ENCODE measurements around the gene TRPC4. TPM values are rescaled to one million over a fixed set of nuclear protein-coding genes. Genes with fewer than 3 reads are reported as not detected.

Gene TRPC4
- total RNA-seq, 2 experiments from 2014 or later, result not detected

GRCh38 chr13:37648609-37649008, 221.0 kb downstream of the TRPC4 start:
- ChIA-PET CTCF (ENCODE audit: unreplicated experiment) (no interaction called here), POLR2A (interaction anchor here (0.7 to 1.3 kb wide), 4 partner anchors 8 to 1660 kb away, joined by 3 to 10 read pairs (median 4); no protein-coding TSS in a partner anchor)
- H3K4me3 ChIP-seq (ENCODE audit: low read depth, low read length, poor library complexity, severe bottlenecking), result no peak overlapping the region
- TF ChIP-seq EZH2phosphoT487 (IDR thresholded peaks at IDR 0.05; ENCODE audit: borderline replicate concordance, low read depth, low read length), result no peak
- TF ChIP-seq CTCF (conservative IDR thresholded peaks at IDR 0.05; ENCODE audit: low read length), result no peak
- no peaks in the 10 kb centered on the region for H4K20me1 ChIP-seq (ENCODE audit: insufficient read depth, low read length)
- H3K4me1 ChIP-seq (ENCODE audit: insufficient read depth, low read length, poor library complexity, severe bottlenecking), result no peaks in the 10 kb centered on the region
- H2AFZ ChIP-seq (ENCODE audit: low read length), result no peak overlapping the region
- no peaks in the 10 kb centered on the region for H3K36me3 ChIP-seq (ENCODE audit: insufficient read depth, low read length)
- H3K9me3 ChIP-seq (ENCODE audit: low read length), result no peaks in the 10 kb centered on the region
- no peak overlapping the region for H3K4me2 ChIP-seq (ENCODE audit: low read length)
- H3K9me2 ChIP-seq (ENCODE audit: insufficient read depth, low read length), result no peaks in the 10 kb centered on the region
- H3K79me2 ChIP-seq (ENCODE audit: insufficient read depth, low read depth, low read length), result no peaks in the 10 kb centered on the region
- DNase-seq (ENCODE audit: low spot score), result no peak
- no peak overlapping the region for H3K27ac ChIP-seq (ENCODE audit: low read depth, low read length, poor library complexity, severe bottlenecking)
- intact Hi-C loops (cut with micrococcal nuclease; ENCODE audit: unreplicated experiment), result no loop called here
- BruUV-seq (replicated peaks), result no TSS peak

GRCh38 chr13:37647031-37647650, 222.4 kb downstream of the TRPC4 start:
- Histone ChIP-seq H3K9me3 (ENCODE audit: low read length) (no peaks in the 10 kb centered on the region), H4K20me1 (ENCODE audit: insufficient read depth, low read length) (no peaks in the 10 kb centered on the region), H3K4me2 (ENCODE audit: low read length) (no peak overlapping the region), H3K9me2 (ENCODE audit: insufficient read depth, low read length) (no peaks in the 10 kb centered on the region), H3K4me1 (ENCODE audit: insufficient read depth, low read length, poor library complexity, severe bottlenecking) (no peaks in the 10 kb centered on the region), H3K27ac (ENCODE audit: low read depth, low read length, poor library complexity, severe bottlenecking) (no peak overlapping the region), H3K79me2 (ENCODE audit: insufficient read depth, low read depth, low read length) (no peaks in the 10 kb centered on the region), H3K4me3 (ENCODE audit: low read depth, low read length, poor library complexity, severe bottlenecking) (no peak overlapping the region), H2AFZ (ENCODE audit: low read length) (no peak overlapping the region), H3K36me3 (ENCODE audit: insufficient read depth, low read length) (no peaks in the 10 kb centered on the region)
- TF ChIP-seq CTCF (conservative IDR thresholded peaks at IDR 0.05; ENCODE audit: low read length) (no peak), EZH2phosphoT487 (IDR thresholded peaks at IDR 0.05; ENCODE audit: borderline replicate concordance, low read depth, low read length) (no peak)
- BruUV-seq (replicated peaks), result no TSS peak
- POLR2A ChIA-PET, result interaction anchor here (1.3 kb wide), 1 partner anchor 15 kb away, joined by 3 read pairs; no protein-coding TSS in a partner anchor
- intact Hi-C loops (cut with micrococcal nuclease; ENCODE audit: unreplicated experiment), result no loop called here
- DNase-seq (ENCODE audit: low spot score), result no peak
- CTCF ChIA-PET (ENCODE audit: unreplicated experiment), result no interaction called here

GRCh38 chr13:37646531-37646930, 223.0 kb downstream of the TRPC4 start:
- no peak overlapping the region for H3K4me2 ChIP-seq (ENCODE audit: low read length)
- H3K4me1 ChIP-seq (ENCODE audit: insufficient read depth, low read length, poor library complexity, severe bottlenecking), result no peaks in the 10 kb centered on the region
- no peaks in the 10 kb centered on the region for H4K20me1 ChIP-seq (ENCODE audit: insufficient read depth, low read length)
- H3K79me2 ChIP-seq (ENCODE audit: insufficient read depth, low read depth, low read length), result no peaks in the 10 kb centered on the region
- TF ChIP-seq EZH2phosphoT487 (IDR thresholded peaks at IDR 0.05; ENCODE audit: borderline replicate concordance, low read depth, low read length), result no peak
- TF ChIP-seq CTCF (conservative IDR thresholded peaks at IDR 0.05; ENCODE audit: low read length), result no peak
- H3K9me2 ChIP-seq (ENCODE audit: insufficient read depth, low read length), result no peaks in the 10 kb centered on the region
- CTCF ChIA-PET (ENCODE audit: unreplicated experiment), result no interaction called here
- H3K36me3 ChIP-seq (ENCODE audit: insufficient read depth, low read length), result no peaks in the 10 kb centered on the region
- POLR2A ChIA-PET, result no interaction called here
- no peak overlapping the region for H2AFZ ChIP-seq (ENCODE audit: low read length)
- DNase-seq (ENCODE audit: low spot score), result no peak
- H3K27ac ChIP-seq (ENCODE audit: low read depth, low read length, poor library complexity, severe bottlenecking), result no peak overlapping the region
- BruUV-seq (replicated peaks), result no TSS peak
- intact Hi-C loops (cut with micrococcal nuclease; ENCODE audit: unreplicated experiment), result no loop called here
- H3K4me3 ChIP-seq (ENCODE audit: low read depth, low read length, poor library complexity, severe bottlenecking), result no peak overlapping the region
- H3K9me3 ChIP-seq (ENCODE audit: low read length), result no peaks in the 10 kb centered on the region

Data from OCI-LY7 (cell line).